NCI-H2196 (cell line): ENCODE results near the gene EIF4H.
"Not testable (repeated sequence)": the region's sequence is repeated elsewhere in the genome, so short reads cannot be mapped to it uniquely, and the experiment has no call there.

Source experiments
- DNase-seq: peaks from one replicate; lab custom pipeline; 2025; ENCODE audit not compliant: unreplicated experiment; lab: John Stamatoyannopoulos, UW

The EIF4H gene

DNA sequence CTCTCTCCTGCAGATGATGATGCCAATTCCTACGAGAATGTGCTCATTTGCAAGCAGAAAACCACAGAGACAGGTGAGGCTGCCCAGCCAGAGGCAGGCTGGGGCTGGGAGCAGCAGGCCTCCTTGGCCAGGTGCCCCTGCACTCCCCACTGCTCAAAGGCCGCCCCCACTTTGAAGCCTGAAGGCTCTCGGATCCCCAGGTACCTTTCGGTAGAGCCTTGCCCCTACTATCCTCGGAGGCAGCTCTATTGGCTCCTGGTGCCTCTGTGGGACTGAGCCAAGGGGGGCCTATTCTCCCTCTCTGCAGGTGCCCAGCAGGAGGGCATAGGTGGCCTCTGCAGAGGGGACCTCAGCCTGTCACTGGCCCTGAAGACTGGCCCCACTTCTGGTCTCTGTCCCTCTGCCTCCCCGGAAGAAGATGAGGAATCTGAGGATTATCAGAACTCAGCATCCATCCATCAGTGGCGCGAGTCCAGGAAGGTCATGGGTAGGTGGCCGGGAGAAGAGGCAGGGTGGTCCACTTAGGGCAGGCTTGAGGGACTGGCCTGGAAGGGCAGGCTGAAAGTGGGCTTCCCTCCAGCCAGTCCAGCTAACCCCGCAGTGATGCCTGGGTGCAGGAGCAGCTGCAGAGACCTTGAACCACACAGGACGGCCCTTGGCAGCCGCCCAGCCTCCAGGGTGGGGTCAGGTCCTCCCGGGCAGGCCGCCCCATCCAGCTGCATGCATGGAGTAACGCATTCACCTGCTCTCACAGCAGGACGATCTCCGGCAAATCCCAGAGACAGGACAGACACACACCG lies 49.8 kb downstream of the EIF4H start:
- peak; percentile 69 for DNase-seq

DNA sequence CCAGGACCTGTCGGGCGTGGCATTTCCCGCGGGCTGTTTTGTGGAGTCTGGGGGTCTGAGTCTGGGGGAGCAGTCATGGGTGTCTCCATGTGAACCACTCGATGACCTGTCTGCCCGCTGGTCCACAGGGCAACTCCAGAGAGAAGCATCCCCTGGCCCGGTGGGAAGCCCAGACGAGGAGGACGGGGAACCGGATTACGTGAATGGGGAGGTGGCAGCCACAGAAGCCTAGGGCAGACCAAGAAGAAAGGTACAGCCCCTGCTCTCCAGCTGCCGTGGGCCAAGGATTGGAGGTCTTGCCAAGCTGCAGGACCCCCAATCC lies 50.3 kb downstream of the EIF4H start:
- DNase-seq, result no peak

DNA sequence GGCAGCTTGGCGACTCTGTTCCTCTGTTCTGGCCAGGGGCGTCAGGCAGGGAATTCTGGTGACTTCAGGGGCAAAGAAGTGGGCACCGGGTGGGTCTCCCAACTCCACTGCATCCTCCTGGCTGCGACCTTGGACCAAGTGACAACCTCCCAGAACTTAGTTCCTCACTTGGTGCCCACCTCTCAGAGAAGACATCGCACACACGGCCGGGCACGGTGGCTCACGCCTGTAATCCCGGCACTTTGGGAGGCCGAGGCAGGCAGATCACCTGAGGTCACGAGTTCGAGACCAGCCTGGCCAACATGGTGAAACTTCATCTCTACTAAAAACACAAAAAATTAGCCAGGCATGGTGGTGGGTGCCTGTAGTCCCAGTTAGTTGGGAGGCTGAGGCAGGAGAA lies 50.8 kb downstream of the EIF4H start:
- DNase-seq, result not testable (repeated sequence)

DNA sequence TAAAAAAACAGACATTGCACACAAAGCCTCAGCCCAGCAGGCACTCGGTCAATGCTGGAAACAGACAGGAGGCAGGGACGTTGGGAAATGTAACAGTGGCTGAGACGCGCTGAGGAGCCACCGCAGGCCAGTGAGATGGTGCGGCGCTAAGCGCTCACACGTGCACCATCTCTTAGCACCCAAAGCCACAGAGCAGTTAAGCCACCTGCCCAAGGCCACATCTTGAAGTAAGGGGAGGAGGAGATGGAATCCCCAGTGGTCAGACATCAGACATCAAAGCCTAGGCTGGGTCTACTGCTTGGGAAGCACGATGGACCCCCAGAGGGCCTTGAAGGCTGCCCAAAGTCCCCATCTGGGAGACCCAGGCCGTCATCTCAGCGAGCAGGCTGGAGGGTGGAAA lies 51.2 kb downstream of the EIF4H start:
- no peak for DNase-seq

DNA sequence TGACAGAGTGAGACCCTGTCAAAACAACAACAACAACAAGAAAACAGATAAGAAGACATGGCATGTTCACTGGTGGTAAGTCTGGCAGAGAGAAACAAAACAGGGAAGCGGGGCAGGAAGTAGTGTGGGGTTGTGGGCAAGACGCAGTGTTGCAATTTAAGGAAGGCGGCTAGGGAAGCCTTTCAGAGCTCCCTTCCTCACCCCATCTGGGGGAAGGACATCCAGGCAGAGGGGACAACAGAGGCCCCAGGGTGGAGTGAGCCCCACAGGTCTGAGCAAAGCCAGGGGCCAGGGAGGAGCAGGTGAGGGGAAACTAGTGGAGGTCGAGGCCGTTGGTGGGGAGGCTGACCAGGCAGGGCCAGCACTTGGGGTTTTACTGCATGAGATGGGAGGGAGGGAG lies 52.5 kb downstream of the EIF4H start:
- DNase-seq, result no peak

DNA sequence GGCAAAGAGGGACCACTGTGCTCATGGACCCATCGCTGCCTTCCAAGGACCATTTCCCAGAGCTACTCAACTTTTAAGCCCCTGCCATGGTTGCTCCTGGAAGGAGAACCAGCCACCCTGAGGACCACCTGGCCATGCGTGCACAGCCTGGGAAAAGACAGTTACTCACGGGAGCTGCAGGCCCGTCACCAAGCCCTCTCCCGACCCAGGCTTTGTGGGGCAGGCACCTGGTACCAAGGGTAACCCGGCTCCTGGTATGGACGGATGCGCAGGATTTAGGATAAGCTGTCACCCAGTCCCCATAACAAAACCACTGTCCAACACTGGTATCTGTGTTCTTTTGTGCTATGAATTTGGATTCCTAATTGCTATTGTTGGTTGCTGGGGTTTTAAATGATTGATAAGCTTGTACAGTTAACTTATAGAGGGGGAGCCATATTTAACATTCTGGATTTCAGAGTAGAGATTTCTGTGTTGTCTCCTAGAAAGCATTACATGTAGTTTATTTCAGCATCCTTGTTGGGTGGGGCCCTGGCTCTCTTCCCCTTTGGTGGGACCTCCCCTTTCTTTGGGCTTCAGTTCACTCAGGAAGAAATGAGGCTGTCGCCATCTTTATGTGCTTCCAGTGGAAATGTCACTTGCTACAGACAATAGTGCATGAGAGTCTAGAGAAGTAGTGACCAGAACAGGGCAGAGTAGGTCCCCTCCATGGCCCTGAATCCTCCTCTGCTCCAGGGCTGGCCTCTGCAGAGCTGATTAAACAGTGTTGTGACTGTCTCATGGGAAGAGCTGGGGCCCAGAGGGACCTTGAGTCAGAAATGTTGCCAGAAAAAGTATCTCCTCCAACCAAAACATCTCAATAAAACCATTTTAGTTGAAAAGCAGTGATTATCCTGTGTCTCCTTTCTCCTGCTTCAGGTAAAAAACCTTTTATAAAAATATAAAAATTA lies 55.1 kb downstream of the EIF4H start:
- DNase-seq, result no peak

DNA sequence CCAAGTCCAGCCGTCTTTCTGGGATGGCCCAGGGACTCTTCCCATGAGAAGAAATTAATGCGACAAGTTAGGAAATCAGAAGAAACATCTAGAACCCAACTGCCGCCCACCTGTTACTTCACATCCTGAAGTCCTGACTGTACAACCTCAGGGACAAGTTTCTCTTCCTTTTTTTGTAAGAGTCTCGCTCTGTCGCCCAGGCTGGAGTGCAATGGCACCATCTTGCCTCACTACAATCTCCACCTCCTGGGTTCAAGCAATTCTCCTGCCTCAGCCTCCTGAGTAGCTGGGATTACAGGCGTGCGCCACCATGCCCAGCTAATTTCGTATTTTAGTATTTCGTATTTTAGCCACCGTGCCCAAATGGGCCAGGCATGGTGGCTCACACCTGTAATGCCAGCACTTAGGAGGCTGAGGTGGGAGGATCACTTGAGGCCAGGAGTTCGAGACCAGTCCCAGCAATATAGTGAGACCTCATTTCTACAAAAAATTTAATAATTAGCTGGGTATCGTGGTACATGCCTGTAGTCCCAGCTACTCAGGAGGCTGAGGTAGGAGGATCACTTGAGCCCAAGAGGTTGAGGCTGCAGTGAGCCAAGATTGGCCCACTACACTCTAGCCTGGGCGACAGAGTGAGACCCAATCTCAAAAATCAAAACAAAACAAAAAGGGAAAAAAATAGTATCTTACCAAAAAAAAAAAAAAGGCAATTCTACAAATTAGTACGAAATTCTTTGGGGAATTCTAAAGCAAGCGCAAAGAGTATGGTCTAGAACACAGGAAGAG lies 56.5 kb downstream of the EIF4H start:
- DNase-seq, result no peak

DNA sequence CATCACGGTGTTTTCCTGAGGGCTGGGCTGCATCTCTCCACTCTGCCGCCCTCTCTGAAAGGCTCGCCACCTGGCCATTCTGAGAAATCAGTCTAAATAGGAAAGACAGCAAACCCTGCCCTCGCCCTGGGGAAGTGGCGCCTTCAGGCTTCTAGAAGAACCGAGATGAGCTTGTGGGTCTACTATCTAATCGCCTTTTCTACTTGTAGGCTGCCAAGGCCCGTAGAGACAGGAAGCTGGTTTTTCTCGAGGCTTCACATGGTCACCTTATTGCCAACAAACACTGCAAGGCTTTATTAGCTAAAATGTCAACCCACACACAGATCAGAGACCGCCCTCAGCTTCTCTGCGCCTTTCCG lies 57.1 kb downstream of the EIF4H start:
- no peak for DNase-seq

DNA sequence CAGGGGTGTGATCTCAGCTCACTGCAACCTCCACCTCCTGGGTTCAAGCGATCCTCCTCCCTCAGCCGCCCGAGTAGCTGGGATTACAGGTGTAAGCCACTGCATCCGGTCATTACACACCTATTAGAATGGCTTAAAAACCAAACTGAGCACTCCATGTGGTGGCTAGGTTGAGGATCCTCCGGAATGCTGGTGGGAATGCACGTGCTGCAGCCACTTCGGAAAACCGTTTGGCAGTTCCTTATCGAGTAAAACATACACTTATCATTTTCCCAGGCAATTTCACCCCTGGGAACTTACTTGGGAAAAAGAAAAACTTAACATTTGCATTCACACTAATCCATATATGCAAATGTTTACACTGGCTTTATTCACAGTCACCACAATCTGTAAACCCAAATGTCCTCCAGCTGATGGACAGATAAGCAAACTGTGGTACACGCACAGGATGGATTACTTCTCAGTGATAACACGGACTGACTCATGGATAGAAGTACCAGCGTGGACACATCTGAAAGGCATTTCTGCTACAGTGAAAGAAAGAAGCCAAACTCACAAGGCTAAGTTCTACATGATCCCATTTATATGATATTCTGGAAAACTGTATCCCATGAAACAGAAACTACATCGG lies 59.6 kb downstream of the EIF4H start:
- no peak for DNase-seq

DNA sequence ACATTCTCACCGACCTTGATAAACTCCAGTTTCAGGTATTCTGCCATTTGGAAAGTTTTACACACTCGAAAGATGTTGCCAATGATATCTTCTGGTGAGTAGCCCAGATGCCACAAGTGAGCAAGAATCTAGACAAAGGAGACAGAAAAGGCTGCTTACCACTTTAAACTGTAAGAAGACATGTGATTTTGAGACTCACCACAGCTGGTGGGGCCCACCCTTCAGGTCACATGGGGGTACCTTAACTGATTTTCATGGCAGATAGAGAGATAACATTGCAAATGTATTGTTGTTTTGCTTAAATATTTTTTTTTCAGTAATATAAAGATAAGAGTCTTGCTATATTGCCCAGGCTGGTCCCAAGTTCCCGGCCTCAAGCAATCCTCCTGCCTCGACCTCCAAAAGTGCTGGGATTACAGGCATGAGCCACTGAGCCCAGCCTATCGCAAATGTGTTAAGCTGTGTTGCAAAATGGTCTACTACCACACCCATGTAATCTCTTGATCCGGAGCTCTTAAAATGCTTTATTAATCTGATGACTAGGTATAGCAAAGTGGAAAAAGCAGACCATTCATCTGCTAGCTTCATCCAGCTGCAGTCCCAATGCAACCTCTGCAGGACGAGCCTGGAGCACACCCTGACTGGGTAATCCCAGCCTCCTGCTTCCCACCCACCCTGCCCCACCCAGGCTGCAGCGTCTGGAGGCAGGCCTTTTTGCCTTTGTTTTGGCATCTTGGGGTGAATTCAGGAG lies 61.5 kb downstream of the EIF4H start:
- DNase-seq, result no peak

DNA sequence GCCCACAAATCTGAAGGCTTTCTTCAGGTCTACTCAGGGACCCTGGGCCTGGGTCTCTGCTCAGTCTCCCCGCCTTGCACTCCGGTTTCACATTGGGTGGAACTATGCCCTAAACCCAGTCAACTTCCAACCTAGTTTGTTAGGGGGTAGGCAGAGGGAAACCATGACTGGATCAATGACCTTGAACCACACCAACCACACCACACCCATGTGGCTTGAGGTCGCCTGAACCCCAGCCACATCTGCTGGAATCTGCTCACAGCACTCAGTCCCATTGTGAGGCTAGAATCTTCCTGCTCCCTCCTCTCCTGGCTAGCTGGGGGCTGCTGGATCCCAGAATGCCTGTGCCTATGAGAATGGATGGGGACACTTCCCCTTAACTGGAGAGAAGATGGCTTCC lies 62.1 kb downstream of the EIF4H start:
- DNase-seq, result no peak

DNA sequence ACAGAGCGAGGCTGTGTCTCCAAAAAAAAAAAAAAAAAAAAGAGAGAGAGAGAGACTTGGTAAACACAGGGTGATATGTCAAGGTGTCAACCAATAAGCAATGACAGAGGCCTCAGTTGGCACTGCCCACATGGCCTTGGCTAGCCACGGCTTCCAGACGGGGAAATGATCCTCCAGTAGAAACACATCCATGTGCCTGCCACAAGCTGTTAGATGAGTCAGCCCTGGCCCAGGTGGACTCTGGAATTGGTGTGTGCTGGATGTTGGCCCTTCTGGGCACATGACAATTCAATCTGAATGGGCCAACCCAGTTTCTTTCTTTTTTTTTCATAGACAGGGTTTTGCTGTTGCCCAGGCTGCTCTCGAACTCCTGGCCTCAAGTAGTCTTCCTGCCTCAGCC lies 66.3 kb downstream of the EIF4H start:
- DNase-seq, result no peak

DNA sequence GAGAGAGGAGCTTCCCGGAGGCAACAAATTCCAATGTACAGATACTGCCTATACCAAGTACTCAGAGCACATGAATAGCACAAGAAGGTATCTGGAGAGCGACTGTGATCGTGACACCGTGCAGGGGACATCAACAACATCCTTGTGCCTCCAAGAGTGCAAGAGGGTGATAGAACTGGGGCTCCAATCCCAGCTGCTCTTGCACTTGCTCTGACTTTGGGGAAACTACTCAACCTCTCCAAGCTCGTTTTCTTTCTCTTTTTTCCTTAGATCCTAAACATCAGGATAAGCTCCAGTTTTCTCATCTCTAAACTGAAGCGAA lies 67.9 kb downstream of the EIF4H start:
- DNase-seq, result no peak

DNA sequence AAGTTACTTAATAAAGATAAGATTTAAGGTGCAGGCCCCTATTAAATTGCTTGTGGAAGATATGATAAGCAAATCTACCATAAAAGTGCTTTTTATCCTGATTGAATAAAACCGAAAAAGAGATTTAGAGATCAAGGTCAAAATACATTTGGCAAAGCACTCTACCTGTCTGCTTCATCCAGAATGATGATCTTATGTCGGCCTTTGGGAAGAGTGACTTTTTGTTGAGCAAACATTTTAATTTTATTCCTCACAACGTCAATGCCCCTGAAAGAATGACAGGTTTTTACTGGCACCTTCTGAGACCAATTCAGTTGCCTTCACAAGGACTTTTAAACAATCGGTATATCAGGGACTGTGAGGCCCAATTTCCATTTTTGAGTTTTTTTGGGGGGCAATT lies 72.3 kb downstream of the EIF4H start:
- no peak for DNase-seq
